Caki2 (cell line): ENCODE measurements around the gene STXBP1. TPM values are rescaled to one million over a fixed set of nuclear protein-coding genes. Genes with fewer than 3 reads are reported as not detected.
"Not testable (repeated sequence)": the region's sequence is repeated elsewhere in the genome, so short reads cannot be mapped to it uniquely, and the experiment has no call there.

ENCODE experiments used
- DNase-seq: peaks from one replicate; pipeline ENCODE4 v3.0.0-alpha.2; 2015; ENCODE audit warnings: low read depth
- in situ Hi-C: cut with HindIII; loops from 2 replicates; pipeline ENCODE4 v1.10.0; 2016; ENCODE audit warnings: low sequenced_read_pairs, low pct_unique_long_range_greater_than_20kb, mixed read lengths
- total RNA-seq: library from RNA; depleted of rRNA; stranded (reverse); fragments of >200 nt; shearing (Covaris generic); gene quantifications from 2 replicates; pipeline ENCODE4 v1.2.3, GENCODE V29; 2014; ENCODE audit warnings: low replicate concordance

Gene STXBP1
- total RNA-seq, 1 experiment from 2014 or later = 1.2 TPM

- DNase-seq = peak; percentile 72
- in situ Hi-C loops = no loop called here
Observed at GRCh38 chr9:127574072-127574993, 37.7 kb upstream of the STXBP1 start.

GRCh38 chr9:127575875-127576778 is 36.0 kb upstream of the STXBP1 start:
- in situ Hi-C loops = no loop called here
- DNase-seq = no peak

- in situ Hi-C loops, DNase-seq: not testable (repeated sequence)
Observed at GRCh38 chr9:127577194-127577593, 34.9 kb upstream of the STXBP1 start.

GRCh38 chr9:127578627-127578951 is 33.5 kb upstream of the STXBP1 start:
- in situ Hi-C loops = no loop called here
- no peak for DNase-seq

GRCh38 chr9:127578952-127579853 is 32.9 kb upstream of the STXBP1 start:
- in situ Hi-C loops = no loop called here
- DNase-seq = peak; percentile 97

- DNase-seq = no peak
- in situ Hi-C loops = no loop called here
Observed at GRCh38 chr9:127580366-127580765, 31.7 kb upstream of the STXBP1 start.

- in situ Hi-C loops = no loop called here
- DNase-seq = no peak
Observed at GRCh38 chr9:127580879-127581475, 31.1 kb upstream of the STXBP1 start.

GRCh38 chr9:127584474-127584805 is 27.6 kb upstream of the STXBP1 start:
- DNase-seq, in situ Hi-C loops: not testable (repeated sequence)

GRCh38 chr9:127585161-127585819 is 26.8 kb upstream of the STXBP1 start:
- DNase-seq = no peak
- in situ Hi-C loops = no loop called here

- no peak for DNase-seq
- in situ Hi-C loops = no loop called here
Observed at GRCh38 chr9:127586096-127586495, 26.0 kb upstream of the STXBP1 start.

- peak; percentile 65 for DNase-seq
- in situ Hi-C loops = no loop called here
Observed at GRCh38 chr9:127586537-127586936, 25.5 kb upstream of the STXBP1 start.

- DNase-seq = no peak
- in situ Hi-C loops = no loop called here
Observed at GRCh38 chr9:127587966-127588365, 24.1 kb upstream of the STXBP1 start.

GRCh38 chr9:127588740-127589506 is 23.2 kb upstream of the STXBP1 start:
- no peak for DNase-seq
- in situ Hi-C loops = no loop called here

- in situ Hi-C loops = no loop called here
- DNase-seq = peak; percentile 50
Observed at GRCh38 chr9:127589955-127590370, 22.1 kb upstream of the STXBP1 start.

- no peak for DNase-seq
- in situ Hi-C loops = no loop called here
Observed at GRCh38 chr9:127595611-127596010, 16.5 kb upstream of the STXBP1 start.

- in situ Hi-C loops = no loop called here
- DNase-seq = no peak
Observed at GRCh38 chr9:127598839-127599549, 13.1 kb upstream of the STXBP1 start.
